B cell (primary cell): Measurements from ENCODE around the gene MYO18A.

ENCODE experiments used
- CTCF ChIP-seq: fragments of 200-600 bp; IDR thresholded peaks from one replicate; pipeline ENCODE4 v1.8.0; 2022; ENCODE audit warnings: antibody characterized with exemption, mild to moderate bottlenecking
- EZH2 ChIP-seq: IDR thresholded peaks from 2 replicates; pipeline ENCODE4 v1.6.1; 2012; ENCODE audit warnings: borderline replicate concordance, low read depth, mild to moderate bottlenecking, moderate library complexity, low read length; ENCODE audit not compliant: insufficient read depth, poor library complexity, severe bottlenecking

DNA sequence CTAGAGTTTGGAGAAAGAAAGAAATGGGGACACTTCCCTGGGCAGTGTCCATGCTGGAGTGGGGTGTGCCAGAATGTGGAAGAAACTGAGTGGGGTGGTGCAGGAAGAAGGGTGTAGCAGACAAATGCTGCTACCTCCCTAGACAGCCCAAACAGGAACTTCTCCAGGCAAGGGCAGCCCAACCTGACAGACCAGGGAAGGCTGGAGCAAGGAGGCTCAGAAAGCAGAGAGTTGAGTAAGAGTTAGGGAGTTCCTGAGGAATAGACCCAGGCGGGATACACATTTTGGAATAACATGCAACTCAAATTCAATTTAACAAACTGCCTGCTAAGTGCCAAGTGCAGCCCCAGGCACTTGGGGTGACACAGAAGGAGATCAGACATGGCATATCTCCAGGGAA lies 1.0 kb upstream of the MYO18A start:
- TF ChIP-seq CTCF = no peak
- no peak for TF ChIP-seq EZH2
